Neural cell (in vitro differentiated cells): ENCODE results near the gene SLC25A48.
A peak's percentile ranks its signal among the peaks of the same experiment; 100 is the strongest.

Experiments
- EP300 ChIP-seq: fragments of 450-650 bp; conservative IDR thresholded peaks from 2 replicates; pipeline ENCODE4 v1.6.1; 2014; ENCODE audit warnings: antibody characterized with exemption, mild to moderate bottlenecking, moderate library complexity; ENCODE audit not compliant: poor library complexity, severe bottlenecking
- TF ChIP-seq, protein P1 (sequence below): fragments of 450-650 bp; IDR thresholded peaks from 2 replicates; pipeline ENCODE4 v1.5.1; 2014; ENCODE audit warnings: antibody characterized with exemption, mild to moderate bottlenecking, moderate library complexity; ENCODE audit not compliant: poor library complexity, severe bottlenecking

- TF ChIP-seq EP300: peak; percentile 84
- TF ChIP-seq, protein P1, sequence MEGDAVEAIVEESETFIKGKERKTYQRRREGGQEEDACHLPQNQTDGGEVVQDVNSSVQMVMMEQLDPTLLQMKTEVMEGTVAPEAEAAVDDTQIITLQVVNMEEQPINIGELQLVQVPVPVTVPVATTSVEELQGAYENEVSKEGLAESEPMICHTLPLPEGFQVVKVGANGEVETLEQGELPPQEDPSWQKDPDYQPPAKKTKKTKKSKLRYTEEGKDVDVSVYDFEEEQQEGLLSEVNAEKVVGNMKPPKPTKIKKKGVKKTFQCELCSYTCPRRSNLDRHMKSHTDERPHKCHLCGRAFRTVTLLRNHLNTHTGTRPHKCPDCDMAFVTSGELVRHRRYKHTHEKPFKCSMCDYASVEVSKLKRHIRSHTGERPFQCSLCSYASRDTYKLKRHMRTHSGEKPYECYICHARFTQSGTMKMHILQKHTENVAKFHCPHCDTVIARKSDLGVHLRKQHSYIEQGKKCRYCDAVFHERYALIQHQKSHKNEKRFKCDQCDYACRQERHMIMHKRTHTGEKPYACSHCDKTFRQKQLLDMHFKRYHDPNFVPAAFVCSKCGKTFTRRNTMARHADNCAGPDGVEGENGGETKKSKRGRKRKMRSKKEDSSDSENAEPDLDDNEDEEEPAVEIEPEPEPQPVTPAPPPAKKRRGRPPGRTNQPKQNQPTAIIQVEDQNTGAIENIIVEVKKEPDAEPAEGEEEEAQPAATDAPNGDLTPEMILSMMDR: no peak
Observed at GRCh38 chr5:135916638-135917263, 82.3 kb downstream of the SLC25A48 start.
